CD4-positive, alpha-beta T cell treated with Interleukin-2 at 100 ng/mL for 4 hours (primary cell): Measurements from ENCODE around the gene PDZD4.

ENCODE experiments used
- DNase-seq: peaks from one replicate; pipeline ENCODE4 v3.0.0-alpha.2; 2020; ENCODE audit warnings: low spot score

The PDZD4 gene

GRCh38 chrX:153782871-153783270 is 47.5 kb downstream of the PDZD4 start:
- DNase-seq, result no peak

- DNase-seq, result no peak
Observed at GRCh38 chrX:153782313-153782712, 48.0 kb downstream of the PDZD4 start.

GRCh38 chrX:153781428-153782047 is 48.8 kb downstream of the PDZD4 start:
- DNase-seq, result no peak

GRCh38 chrX:153780678-153781427 is 49.5 kb downstream of the PDZD4 start, which contains the start of gene SRPK3:
TSS of gene SRPK3 (plus strand) at chrX:153781041. CDS start at chrX:153781087, 46 bp downstream.
- DNase-seq, result no peak

GRCh38 chrX:153779891-153780677 is 50.3 kb downstream of the PDZD4 start:
- no peak for DNase-seq

- DNase-seq, result no peak
Observed at GRCh38 chrX:153778684-153779101, 51.7 kb downstream of the PDZD4 start.

GRCh38 chrX:153778181-153778580 is 52.2 kb downstream of the PDZD4 start:
- DNase-seq, result no peak

GRCh38 chrX:153777261-153778090 is 52.9 kb downstream of the PDZD4 start:
- no peak for DNase-seq

- no peak for DNase-seq
Observed at GRCh38 chrX:153776611-153777045, 53.7 kb downstream of the PDZD4 start.

GRCh38 chrX:153776120-153776599 is 54.2 kb downstream of the PDZD4 start:
- DNase-seq, result no peak

- DNase-seq, result no peak
Observed at GRCh38 chrX:153775293-153776119, 54.8 kb downstream of the PDZD4 start.

- no peak for DNase-seq
Observed at GRCh38 chrX:153774576-153775292, 55.6 kb downstream of the PDZD4 start.

GRCh38 chrX:153773741-153774575 is 56.4 kb downstream of the PDZD4 start:
- DNase-seq, result no peak

GRCh38 chrX:153773218-153773611 is 57.1 kb downstream of the PDZD4 start:
- DNase-seq, result no peak

GRCh38 chrX:153772316-153773217 is 57.8 kb downstream of the PDZD4 start:
- DNase-seq, result no peak

GRCh38 chrX:153771415-153772315 is 58.7 kb downstream of the PDZD4 start:
- DNase-seq, result no peak
